ENCODE results near the gene SERGEF. TPM values are rescaled to one million over a fixed set of nuclear protein-coding genes. Genes with fewer than 3 reads are reported as not detected.
"Not testable (repeated sequence)": the region's sequence is repeated elsewhere in the genome, so short reads cannot be mapped to it uniquely, and the experiment has no call there.

Gene SERGEF
- total RNA-seq, 1 donor from 2014 or later: 17.6 TPM

- no peaks in the 10 kb centered on the region for H3K27me3 Mint-ChIP-seq (ENCODE audit: low read depth, unreplicated experiment)
- Histone ChIP-seq H3K4me2 (ENCODE audit: low read length) (no peak overlapping the region), H3K9me3 (ENCODE audit: insufficient read depth, low read depth, low read length) (no peaks in the 10 kb centered on the region), H3K79me2 (ENCODE audit: insufficient read depth, low read length) (no peaks in the 10 kb centered on the region), H3K4me3 (ENCODE audit: insufficient read depth, low read depth, low read length) (no peak overlapping the region), H3K4me1 (ENCODE audit: insufficient read depth, low read length) (no peaks in the 10 kb centered on the region), H2AFZ (ENCODE audit: low read depth, low read length) (no peak overlapping the region), H3K27me3 (ENCODE audit: insufficient read depth, low read length) (no peaks in the 10 kb centered on the region), H3K36me3 (ENCODE audit: insufficient read depth, low read length) (no peaks in the 10 kb centered on the region), H3K9ac (ENCODE audit: low read length) (no peak overlapping the region), H4K20me1 (ENCODE audit: insufficient read depth, low read length) (no peaks in the 10 kb centered on the region), H3K27ac (ENCODE audit: low read depth, low read length) (no peak overlapping the region)
- peaks cover 4% of the 10 kb centered on the region for H3K36me3 Mint-ChIP-seq (ENCODE audit: low read depth, unreplicated experiment)
- no peaks in the 10 kb centered on the region for H3K4me1 Mint-ChIP-seq (ENCODE audit: low read depth, unreplicated experiment)
- DNase-seq (ENCODE audit: low read depth): no peak
- TF ChIP-seq CTCF (IDR thresholded peaks at IDR 0.05; ENCODE audit: insufficient read depth, low read depth, low read length): no peak
- TF ChIP-seq EZH2 (IDR thresholded peaks at IDR 0.05; ENCODE audit: insufficient read depth, low read length): no peak
- no peak overlapping the region for H3K4me3 Mint-ChIP-seq (ENCODE audit: unreplicated experiment)
- FAIRE-seq: no peak
- H3K9me3 Mint-ChIP-seq (ENCODE audit: unreplicated experiment): peaks cover 3% of the 10 kb centered on the region
- no peak overlapping the region for H3K27ac Mint-ChIP-seq (ENCODE audit: unreplicated experiment)
These were observed 139.3 kb downstream of the SERGEF start for GRCh38 chr11:17873586-17873985.

GRCh38 chr11:17868398-17868797, 144.4 kb downstream of the SERGEF start:
- not testable (repeated sequence) for FAIRE-seq

GRCh38 chr11:17867341-17867740, 145.5 kb downstream of the SERGEF start:
- Histone ChIP-seq H3K4me1 (ENCODE audit: insufficient read depth, low read length) (no peaks in the 10 kb centered on the region), H3K4me3 (ENCODE audit: insufficient read depth, low read depth, low read length) (no peak overlapping the region), H3K9me3 (ENCODE audit: insufficient read depth, low read depth, low read length) (no peaks in the 10 kb centered on the region), H3K27me3 (ENCODE audit: insufficient read depth, low read length) (no peaks in the 10 kb centered on the region), H3K4me2 (ENCODE audit: low read length) (no peak overlapping the region), H2AFZ (ENCODE audit: low read depth, low read length) (no peak overlapping the region), H3K36me3 (ENCODE audit: insufficient read depth, low read length) (no peaks in the 10 kb centered on the region), H3K27ac (ENCODE audit: low read depth, low read length) (no peak overlapping the region), H3K9ac (ENCODE audit: low read length) (no peak overlapping the region), H4K20me1 (ENCODE audit: insufficient read depth, low read length) (no peaks in the 10 kb centered on the region), H3K79me2 (ENCODE audit: insufficient read depth, low read length) (no peaks in the 10 kb centered on the region)
- Mint-ChIP-seq H3K4me1 (ENCODE audit: low read depth, unreplicated experiment) (no peaks in the 10 kb centered on the region), H3K9me3 (ENCODE audit: unreplicated experiment) (peaks cover 9% of the 10 kb centered on the region), H3K36me3 (ENCODE audit: low read depth, unreplicated experiment) (peaks cover 13% of the 10 kb centered on the region), H3K27me3 (ENCODE audit: low read depth, unreplicated experiment) (no peaks in the 10 kb centered on the region), H3K27ac (ENCODE audit: unreplicated experiment) (no peak overlapping the region), H3K4me3 (ENCODE audit: unreplicated experiment) (no peak overlapping the region)
- no peak for FAIRE-seq
- TF ChIP-seq EZH2 (IDR thresholded peaks at IDR 0.05; ENCODE audit: insufficient read depth, low read length) (no peak), CTCF (IDR thresholded peaks at IDR 0.05; ENCODE audit: insufficient read depth, low read depth, low read length) (no peak)
- no peak for DNase-seq (ENCODE audit: low read depth)

More at GRCh38 chr11:17868398-17868797, 144.4 kb downstream of the SERGEF start:
- not testable (repeated sequence) for H3K4me3 ChIP-seq (ENCODE audit: insufficient read depth, low read depth, low read length); H3K79me2 ChIP-seq (ENCODE audit: insufficient read depth, low read length); H3K9me3 Mint-ChIP-seq (ENCODE audit: unreplicated experiment); H3K4me1 Mint-ChIP-seq (ENCODE audit: low read depth, unreplicated experiment); H3K36me3 ChIP-seq (ENCODE audit: insufficient read depth, low read length); H3K4me1 ChIP-seq (ENCODE audit: insufficient read depth, low read length); H3K9ac ChIP-seq (ENCODE audit: low read length); H3K27me3 ChIP-seq (ENCODE audit: insufficient read depth, low read length); DNase-seq (ENCODE audit: low read depth); H3K4me2 ChIP-seq (ENCODE audit: low read length); H2AFZ ChIP-seq (ENCODE audit: low read depth, low read length); H3K27me3 Mint-ChIP-seq (ENCODE audit: low read depth, unreplicated experiment); H3K4me3 Mint-ChIP-seq (ENCODE audit: unreplicated experiment); H3K9me3 ChIP-seq (ENCODE audit: insufficient read depth, low read depth, low read length); H3K27ac ChIP-seq (ENCODE audit: low read depth, low read length); H3K27ac Mint-ChIP-seq (ENCODE audit: unreplicated experiment); H4K20me1 ChIP-seq (ENCODE audit: insufficient read depth, low read length)
- H3K36me3 Mint-ChIP-seq (ENCODE audit: low read depth, unreplicated experiment): peaks cover 13% of the 10 kb centered on the region

Measured in astrocyte (in vitro differentiated cells and primary cell).